ENCODE data around the gene TGFBI.

The TGFBI gene

DNA sequence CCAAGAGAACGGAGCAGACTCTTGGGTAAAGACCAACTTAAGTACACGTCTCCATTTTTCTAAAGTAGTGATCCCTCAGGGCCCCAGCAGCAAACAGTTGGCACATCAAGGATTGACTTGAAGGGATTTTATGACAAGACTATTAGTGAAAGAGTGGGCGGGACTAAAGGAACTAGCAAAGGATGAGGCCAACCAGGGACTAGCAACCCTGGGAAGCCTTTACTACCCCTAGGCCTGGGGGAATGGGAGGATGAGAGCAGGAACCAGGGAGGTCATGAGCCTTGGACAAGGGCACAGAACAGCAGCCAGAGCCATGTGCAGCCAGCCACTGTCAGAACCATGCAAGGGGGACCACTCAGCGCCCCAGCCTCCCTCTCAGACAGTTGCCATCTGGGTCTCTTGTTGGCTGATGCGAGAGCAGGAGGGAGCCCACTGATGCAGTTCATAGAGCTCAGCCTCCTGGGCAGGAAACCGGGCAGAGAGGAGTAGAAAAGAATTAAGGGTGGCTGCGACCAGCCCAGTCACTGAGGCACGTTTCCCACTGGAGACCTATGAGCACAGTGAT is 28.1 kb downstream of the TGFBI start:
- Histone ChIP-seq H3K9me3 (ENCODE audit: insufficient read depth, low read length) (no peaks in the 10 kb centered on the region), H3K4me1 (ENCODE audit: low read length) (no peaks in the 10 kb centered on the region), H3K4me3 (ENCODE audit: low read length) (no peak overlapping the region), H4K20me1 (ENCODE audit: insufficient read depth, low read length) (no peaks in the 10 kb centered on the region), H3K4me2 (ENCODE audit: low read length) (no peak overlapping the region), H3K79me2 (ENCODE audit: low read length) (no peaks in the 10 kb centered on the region), H3K9ac (ENCODE audit: low read length) (no peak overlapping the region), H3K27ac (ENCODE audit: low read length) (no peak overlapping the region), H2AFZ (ENCODE audit: low read depth, low read length) (no peak overlapping the region), H3K36me3 (replicated peaks; ENCODE audit: low read depth, low read length) (no peaks in the 10 kb centered on the region), H3K27me3 (ENCODE audit: low read depth, low read length) (peaks cover 26% of the 10 kb centered on the region)
- no peak for TF ChIP-seq EZH2phosphoT487 (IDR thresholded peaks at IDR 0.05; ENCODE audit: low read depth)
- TF ChIP-seq CTCF (IDR thresholded peaks at IDR 0.05; ENCODE audit: low read depth, low read length) = no peak

GRCh38 chr5:136057401-136058038 is 28.7 kb downstream of the TGFBI start:
- Histone ChIP-seq H3K9me3 (ENCODE audit: insufficient read depth, low read length) (no peaks in the 10 kb centered on the region), H3K36me3 (replicated peaks; ENCODE audit: low read depth, low read length) (no peaks in the 10 kb centered on the region), H3K79me2 (ENCODE audit: low read length) (no peaks in the 10 kb centered on the region), H3K4me3 (ENCODE audit: low read length) (no peak overlapping the region), H3K9ac (ENCODE audit: low read length) (no peak overlapping the region), H3K27ac (ENCODE audit: low read length) (no peak overlapping the region), H3K4me1 (ENCODE audit: low read length) (peaks cover 2% of the 10 kb centered on the region; the same call in 1 of the 2 replicates), H2AFZ (ENCODE audit: low read depth, low read length) (no peak overlapping the region), H4K20me1 (ENCODE audit: insufficient read depth, low read length) (no peaks in the 10 kb centered on the region), H3K27me3 (ENCODE audit: low read depth, low read length) (peaks cover 26% of the 10 kb centered on the region), H3K4me2 (ENCODE audit: low read length) (no peak overlapping the region)
- TF ChIP-seq EZH2phosphoT487 (IDR thresholded peaks at IDR 0.05; ENCODE audit: low read depth) = no peak
- no peak for TF ChIP-seq CTCF (IDR thresholded peaks at IDR 0.05; ENCODE audit: low read depth, low read length)

DNA sequence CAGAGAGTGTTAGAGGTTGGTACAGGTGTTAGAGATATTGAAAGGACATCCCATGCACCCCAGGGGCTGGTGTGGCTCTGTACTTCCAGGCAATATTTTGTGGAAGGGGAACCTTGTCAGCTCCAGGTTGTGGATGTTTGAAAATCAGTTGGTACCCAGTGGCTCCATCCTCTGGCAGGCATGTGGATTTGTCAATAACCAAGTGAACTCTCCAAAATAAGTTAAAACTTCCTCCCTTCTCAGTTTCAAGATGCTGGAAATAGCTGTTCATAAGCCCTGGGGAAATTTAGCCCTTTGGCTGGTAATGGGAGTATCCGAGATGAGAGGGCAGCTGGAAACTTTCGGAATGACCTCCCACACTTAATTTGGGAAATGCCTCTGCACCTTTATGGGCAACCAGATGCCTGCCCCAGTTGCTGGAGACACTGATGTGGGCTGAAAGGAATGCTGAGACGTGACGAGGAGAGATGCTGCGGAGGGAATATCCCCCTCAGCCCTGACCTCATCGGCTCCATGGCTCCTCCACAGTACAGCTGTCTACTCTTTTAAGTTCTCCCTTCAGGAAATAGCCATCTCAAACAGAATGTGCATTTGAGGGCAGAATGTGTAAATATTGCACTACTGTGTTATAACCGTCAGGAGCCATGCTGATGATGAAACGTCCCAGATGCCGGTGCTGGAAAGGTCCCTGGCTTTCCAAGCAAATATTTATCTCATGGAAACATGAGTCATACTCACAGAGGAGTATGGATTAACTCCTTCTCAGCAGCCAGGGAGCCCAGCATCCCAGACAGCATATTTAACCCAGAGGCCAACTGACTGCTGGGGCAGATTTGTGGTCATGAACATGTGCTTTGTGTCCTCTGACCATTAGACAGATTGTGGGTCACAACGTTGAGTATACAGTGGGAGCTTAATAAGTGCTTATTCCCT is 29.5 kb downstream of the TGFBI start:
- TF ChIP-seq CTCF (IDR thresholded peaks at IDR 0.05; ENCODE audit: low read depth, low read length) (no peak), EZH2phosphoT487 (IDR thresholded peaks at IDR 0.05; ENCODE audit: low read depth) (no peak)
- Histone ChIP-seq H3K79me2 (ENCODE audit: low read length) (no peaks in the 10 kb centered on the region), H3K4me1 (ENCODE audit: low read length) (peaks cover 10% of the 10 kb centered on the region), H3K9me3 (ENCODE audit: insufficient read depth, low read length) (no peaks in the 10 kb centered on the region), H3K27me3 (ENCODE audit: low read depth, low read length) (peaks cover 26% of the 10 kb centered on the region), H3K36me3 (replicated peaks; ENCODE audit: low read depth, low read length) (no peaks in the 10 kb centered on the region), H2AFZ (ENCODE audit: low read depth, low read length) (no peak overlapping the region), H3K4me2 (ENCODE audit: low read length) (no peak overlapping the region), H3K4me3 (ENCODE audit: low read length) (no peak overlapping the region), H4K20me1 (ENCODE audit: insufficient read depth, low read length) (no peaks in the 10 kb centered on the region), H3K27ac (ENCODE audit: low read length) (no peak overlapping the region), H3K9ac (ENCODE audit: low read length) (no peak overlapping the region)

DNA sequence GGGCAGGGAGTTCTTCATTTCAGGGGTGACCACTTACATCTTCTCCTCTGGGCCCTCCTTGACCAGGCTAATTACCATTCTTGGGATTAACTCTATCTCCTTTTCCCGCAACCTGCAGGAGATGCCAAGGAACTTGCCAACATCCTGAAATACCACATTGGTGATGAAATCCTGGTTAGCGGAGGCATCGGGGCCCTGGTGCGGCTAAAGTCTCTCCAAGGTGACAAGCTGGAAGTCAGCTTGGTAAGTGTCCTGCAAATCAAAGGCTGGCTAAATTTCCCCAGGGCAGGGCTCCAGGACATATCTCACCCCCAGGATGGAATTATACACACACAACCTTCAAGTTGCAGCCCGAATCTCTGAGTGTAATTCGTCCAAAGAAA is 30.2 kb downstream of the TGFBI start:
- no peak overlapping the region for H2AFZ ChIP-seq (ENCODE audit: low read depth, low read length)
- no peaks in the 10 kb centered on the region for H4K20me1 ChIP-seq (ENCODE audit: insufficient read depth, low read length)
- no peak overlapping the region for H3K4me2 ChIP-seq (ENCODE audit: low read length)
- peaks cover 12% of the 10 kb centered on the region for H3K4me1 ChIP-seq (ENCODE audit: low read length)
- H3K9me3 ChIP-seq (ENCODE audit: insufficient read depth, low read length) = no peaks in the 10 kb centered on the region
- peaks cover 26% of the 10 kb centered on the region for H3K27me3 ChIP-seq (ENCODE audit: low read depth, low read length)
- H3K9ac ChIP-seq (ENCODE audit: low read length) = no peak overlapping the region
- no peak overlapping the region for H3K27ac ChIP-seq (ENCODE audit: low read length)
- H3K4me3 ChIP-seq (ENCODE audit: low read length) = no peak overlapping the region
- no peaks in the 10 kb centered on the region for H3K36me3 ChIP-seq (replicated peaks; ENCODE audit: low read depth, low read length)
- H3K79me2 ChIP-seq (ENCODE audit: low read length) = no peaks in the 10 kb centered on the region
- TF ChIP-seq EZH2phosphoT487 (IDR thresholded peaks at IDR 0.05; ENCODE audit: low read depth) = no peak
- TF ChIP-seq CTCF (IDR thresholded peaks at IDR 0.05; ENCODE audit: low read depth, low read length) = no peak
